GM18499 (cell line): Measurements from ENCODE around the gene BST2.

Experiments used
- ATAC-seq: cut with Tn5 transposase; IDR thresholded peaks from one replicate; pipeline ENCODE4 v1.9.1; 2021; ENCODE audit warnings: moderate number of reproducible peaks; ENCODE audit not compliant: insufficient read depth, unreplicated experiment

The BST2 gene

DNA sequence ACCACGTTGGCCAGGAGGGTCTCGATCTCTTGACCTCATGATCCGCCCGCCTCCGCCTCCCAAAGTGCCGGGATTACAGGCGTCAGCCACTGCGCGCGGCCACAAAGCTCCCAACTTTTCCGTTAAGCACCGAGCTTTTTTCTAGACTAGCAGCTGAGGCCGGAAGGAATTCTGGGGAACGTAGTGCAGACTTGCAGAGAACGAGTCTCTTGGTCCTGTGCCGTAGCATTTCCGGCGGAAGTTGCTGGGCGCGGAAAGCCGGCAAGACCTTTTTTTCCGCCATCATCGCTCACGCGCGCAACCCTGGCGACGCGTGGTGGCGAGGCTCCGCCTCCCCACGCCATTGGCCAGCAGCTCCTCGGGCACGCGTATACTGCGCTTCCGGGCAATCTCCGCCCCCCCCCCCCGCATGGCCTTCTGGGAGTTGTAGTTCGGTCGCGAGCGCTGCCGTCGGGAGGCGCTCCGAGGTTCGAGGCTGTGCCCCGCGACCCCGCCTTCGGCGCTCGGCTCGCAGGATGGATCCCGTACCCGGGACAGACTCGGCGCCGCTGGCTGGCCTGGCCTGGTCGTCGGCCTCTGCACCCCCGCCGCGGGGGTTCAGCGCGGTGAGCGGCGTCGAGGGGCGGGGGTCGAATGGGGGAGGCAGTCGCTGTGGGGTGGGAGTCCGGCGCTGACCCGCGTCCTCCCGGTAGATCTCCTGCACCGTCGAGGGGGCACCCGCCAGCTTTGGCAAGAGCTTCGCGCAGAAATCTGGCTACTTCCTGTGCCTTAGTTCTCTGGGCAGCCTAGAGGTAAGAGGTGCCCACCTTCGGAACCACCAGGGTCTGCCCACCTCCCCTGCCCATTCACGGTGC lies 14.4 kb upstream of the BST2 start, which contains the start of gene MVB12A:
Gene MVB12A, plus strand, starts transcription at position 427 of the 854 bp plus-strand sequence. Its CDS starts 89 bp downstream, at position 516.
- peak; percentile 50 for ATAC-seq

DNA sequence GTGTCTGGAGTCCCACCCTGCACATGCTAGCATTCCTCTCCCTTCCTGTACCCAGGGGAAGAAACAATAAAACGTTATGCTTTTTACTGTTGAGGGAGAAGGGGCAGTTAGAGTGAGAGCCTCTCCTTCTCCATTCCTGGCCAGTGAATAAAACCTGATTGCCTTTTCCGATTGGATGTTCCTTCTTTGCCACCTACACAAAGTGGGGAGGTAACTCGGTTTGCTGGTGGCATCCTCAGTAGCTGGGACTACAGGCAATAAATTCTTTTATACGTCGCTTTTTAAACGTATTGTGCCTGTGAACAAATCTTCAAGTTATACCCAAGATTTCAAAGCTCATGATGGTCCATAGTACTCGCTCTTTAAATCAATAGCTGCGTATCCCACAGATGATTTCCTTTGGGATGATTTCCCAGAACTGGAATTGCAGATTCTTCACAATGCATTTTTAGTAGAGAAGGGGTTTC lies 13.8 kb upstream of the BST2 start:
- ATAC-seq: no peak

DNA sequence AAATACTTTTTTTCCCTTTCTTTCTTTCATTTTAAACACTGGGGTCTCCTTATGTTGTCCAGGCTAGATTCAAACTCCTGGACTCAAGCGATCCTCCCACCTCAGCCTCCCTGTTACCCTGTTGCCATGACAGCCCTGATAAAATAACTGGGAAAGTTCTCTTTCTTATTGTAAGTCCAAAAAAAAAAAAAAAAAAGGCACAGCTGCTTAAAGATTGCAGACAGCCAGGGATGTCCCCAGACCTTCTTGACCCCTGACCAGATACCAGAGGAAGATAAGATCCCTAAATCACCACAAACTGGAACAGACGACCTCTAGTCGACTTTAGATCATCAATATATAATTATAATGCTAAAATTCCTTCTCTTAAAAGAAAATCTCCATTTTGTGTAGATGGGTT lies 13.3 kb upstream of the BST2 start:
- no peak for ATAC-seq

GRCh38 chr19:17415121-17415520 lies 9.7 kb upstream of the BST2 start:
- ATAC-seq: no peak

DNA sequence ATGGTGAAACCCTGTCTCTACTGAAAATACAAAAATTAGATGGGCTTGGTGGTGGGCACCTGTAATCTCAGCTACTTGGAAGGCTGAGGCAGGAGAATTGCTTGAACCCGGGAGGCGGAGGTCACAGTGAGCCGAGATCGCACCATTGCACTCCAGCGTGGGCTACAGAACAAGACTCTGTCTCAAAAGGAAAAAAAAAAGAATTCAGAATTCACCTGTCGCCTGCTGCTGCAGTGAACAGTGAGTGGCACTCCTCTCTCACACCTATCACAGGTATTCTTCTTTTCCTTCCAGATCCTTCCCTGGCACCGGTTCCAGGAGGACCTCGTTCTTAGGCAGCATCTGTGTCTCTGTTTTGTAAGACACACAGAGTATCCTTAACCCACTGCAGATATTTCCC lies 8.7 kb upstream of the BST2 start:
- ATAC-seq: no peak

DNA sequence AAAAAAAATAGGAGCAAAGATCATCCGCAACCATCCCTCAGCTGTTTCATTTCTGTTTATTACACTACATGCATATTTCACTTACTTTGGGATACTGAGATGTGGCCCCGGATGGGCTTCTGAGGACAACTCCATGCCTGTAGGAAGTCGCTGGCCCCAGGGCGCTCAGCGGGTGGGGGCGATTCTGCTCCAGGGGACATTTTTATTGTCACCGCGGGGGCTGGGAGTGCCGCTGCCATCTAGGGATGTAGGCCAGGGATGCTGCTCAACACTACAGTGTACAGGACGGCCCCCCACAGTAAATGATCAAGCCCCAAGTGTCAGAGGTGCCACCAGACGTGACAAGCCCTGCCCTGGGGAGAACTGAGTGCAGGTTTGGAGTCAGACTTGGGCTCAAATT lies 6.4 kb upstream of the BST2 start:
- ATAC-seq: no peak

- no peak for ATAC-seq
Measured at GRCh38 chr19:17409990-17410389, 4.6 kb upstream of the BST2 start.

GRCh38 chr19:17406887-17407196 lies 1.4 kb upstream of the BST2 start:
- no peak for ATAC-seq

DNA sequence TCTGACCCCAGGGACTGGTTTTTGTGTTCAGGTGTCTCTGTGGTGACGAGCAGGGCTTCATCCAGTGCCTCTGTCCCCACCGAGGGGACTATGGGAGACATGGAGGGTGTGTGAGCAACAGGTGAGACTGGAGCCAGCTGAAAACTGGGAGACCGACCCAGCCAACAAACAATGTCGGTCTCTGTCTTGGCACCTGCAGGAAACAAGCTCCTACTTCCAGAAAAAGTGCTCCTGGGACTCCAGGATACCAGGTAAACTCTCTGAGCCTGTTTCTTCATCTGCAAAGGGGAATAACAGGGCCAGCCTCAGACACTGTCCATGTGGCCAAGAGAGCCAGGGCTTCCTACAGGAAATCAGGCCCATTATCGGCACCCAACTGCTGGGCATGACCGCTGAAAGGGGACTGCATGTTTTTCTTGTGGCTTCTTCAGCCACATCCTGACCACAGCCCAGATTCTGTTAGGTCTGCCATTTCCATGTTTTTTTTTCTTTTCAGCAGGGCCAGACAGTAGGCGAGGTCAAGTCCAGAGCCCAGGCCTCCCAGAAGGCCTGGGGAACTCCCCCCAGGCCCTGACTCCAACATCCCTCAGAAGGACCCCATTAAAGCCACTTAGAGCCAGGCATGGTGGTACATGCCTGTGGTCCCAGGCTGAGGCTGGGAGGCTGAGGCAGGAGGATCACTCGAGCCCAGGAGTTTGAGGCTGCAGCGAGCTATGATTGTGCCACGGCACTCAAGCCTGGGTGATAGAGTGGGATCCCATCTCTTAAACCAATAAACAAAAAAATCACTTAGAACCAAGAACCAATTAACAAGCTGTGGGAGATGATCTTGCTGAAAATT lies 836 bp upstream of the BST2 start:
- no peak for ATAC-seq

GRCh38 chr19:17404621-17405249 lies 695 bp downstream of the BST2 start:
- no peak for ATAC-seq

GRCh38 chr19:17404015-17404414 lies 1.4 kb downstream of the BST2 start:
- ATAC-seq: no peak

GRCh38 chr19:17402982-17403855 lies 2.2 kb downstream of the BST2 start:
- no peak for ATAC-seq

DNA sequence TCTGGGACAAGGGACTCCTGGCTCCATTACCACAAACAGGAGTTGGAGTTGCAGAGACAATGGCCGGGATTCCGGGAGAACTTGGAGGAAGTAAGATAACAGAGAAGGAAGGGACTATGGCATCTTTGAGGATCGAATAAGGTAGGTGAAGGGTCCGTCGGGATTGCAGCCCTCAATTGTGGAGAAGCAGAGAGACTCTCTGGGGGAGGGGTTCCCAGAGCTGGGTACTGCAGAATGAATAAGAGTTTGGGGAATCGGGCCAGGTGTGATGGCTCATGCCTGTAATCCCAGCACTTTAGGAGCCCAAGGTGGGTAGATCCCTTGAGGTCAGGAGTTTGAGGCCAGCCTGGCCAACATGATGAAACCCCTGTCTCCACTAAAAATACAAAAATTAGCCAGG lies 3.8 kb downstream of the BST2 start:
- no peak for ATAC-seq

- ATAC-seq: no peak
Measured at GRCh38 chr19:17398902-17399527, 6.4 kb downstream of the BST2 start.

- ATAC-seq: no peak
Measured at GRCh38 chr19:17394891-17395415, 10.5 kb downstream of the BST2 start.

DNA sequence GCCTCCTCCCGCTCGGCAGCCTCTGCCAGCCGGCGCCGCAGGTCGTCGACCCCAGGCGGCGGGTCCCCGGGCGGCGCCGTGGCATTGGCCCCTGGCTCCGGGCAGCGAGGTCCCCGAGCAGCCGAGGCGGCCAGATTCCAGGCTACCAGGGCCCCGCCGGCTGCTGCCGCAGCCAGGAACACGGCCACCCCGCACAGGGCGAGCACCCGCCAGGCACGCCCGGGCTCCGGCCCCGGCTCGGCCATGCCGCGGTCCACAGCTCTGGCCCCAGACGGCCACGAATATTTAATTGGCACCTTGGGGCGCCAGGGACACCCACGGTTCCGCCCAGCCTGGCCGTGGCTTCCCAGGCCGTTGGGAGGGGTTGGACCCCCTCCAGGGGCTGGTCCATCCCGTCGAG lies 11.5 kb downstream of the BST2 start, which contains the start of gene CCDC194:
Gene CCDC194, minus strand, starts transcription at position 283 of the 400 bp plus-strand sequence. Its CDS starts 38 bp downstream, at position 245.
- ATAC-seq: no peak

- no peak for ATAC-seq
Measured at GRCh38 chr19:17393002-17393401, 12.4 kb downstream of the BST2 start.

DNA sequence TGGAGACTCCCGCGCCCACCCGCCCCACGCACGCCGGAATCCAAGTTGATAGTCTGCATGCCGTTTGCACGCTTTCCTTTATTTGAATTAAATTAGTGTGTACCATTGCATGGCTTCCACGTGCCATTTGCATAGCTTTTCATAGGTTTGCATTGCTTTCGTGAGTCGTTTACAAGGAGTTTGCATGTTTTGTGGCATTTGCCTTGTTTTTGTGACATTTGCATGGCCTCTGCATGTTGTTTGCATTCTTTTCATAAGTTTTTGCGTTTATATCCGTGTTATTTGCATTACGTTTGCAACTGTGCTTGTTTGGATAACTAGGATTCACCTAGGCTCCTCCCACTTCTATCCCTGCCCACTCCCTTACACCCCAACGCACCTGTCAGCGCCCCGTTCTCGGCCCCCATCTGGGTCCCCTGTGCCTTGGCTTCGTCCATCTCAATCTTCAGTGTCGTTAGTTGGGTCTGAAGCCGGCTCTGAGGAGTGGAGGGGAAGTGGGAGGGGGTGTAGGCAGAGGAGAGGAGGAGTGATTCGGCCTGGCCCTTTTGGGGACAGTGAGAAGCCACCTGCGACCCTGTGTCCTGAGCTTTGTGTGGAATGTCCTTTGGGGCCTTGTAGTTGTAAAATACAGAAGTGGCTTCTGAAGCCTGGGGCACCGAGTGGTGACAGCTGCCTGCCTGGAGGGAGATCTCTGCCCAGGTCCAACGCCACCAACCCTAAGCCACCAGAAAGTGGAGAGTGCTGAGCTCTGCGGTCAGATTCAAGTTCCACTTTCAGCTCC lies 13.9 kb downstream of the BST2 start:
- ATAC-seq: no peak
